GM03348 (cell line): ENCODE results near the gene CA12.
"Not testable (repeated sequence)": the region's sequence is repeated elsewhere in the genome, so short reads cannot be mapped to it uniquely, and the experiment has no call there.

Source experiments
- DNase-seq: peaks from one replicate; pipeline ENCODE4 v3.0.0; 2012; ENCODE audit warnings: low spot score

The CA12 gene

GRCh38 chr15:63357061-63357460 lies 24.6 kb downstream of the CA12 start:
- DNase-seq = no peak

- no peak for DNase-seq
Observed at GRCh38 chr15:63354821-63355650, 26.6 kb downstream of the CA12 start.

- no peak for DNase-seq
Observed at GRCh38 chr15:63353887-63354286, 27.8 kb downstream of the CA12 start.

- DNase-seq = no peak
Observed at GRCh38 chr15:63353261-63353660, 28.4 kb downstream of the CA12 start.

GRCh38 chr15:63352808-63353207 lies 28.8 kb downstream of the CA12 start:
- no peak for DNase-seq

- no peak for DNase-seq
Observed at GRCh38 chr15:63351170-63351569, 30.5 kb downstream of the CA12 start.

GRCh38 chr15:63350178-63350621 lies 31.4 kb downstream of the CA12 start:
- DNase-seq = no peak

GRCh38 chr15:63349621-63350020 lies 32.0 kb downstream of the CA12 start:
- no peak for DNase-seq

- DNase-seq = no peak
Observed at GRCh38 chr15:63349156-63349555, 32.5 kb downstream of the CA12 start.

- peak; percentile 75 for DNase-seq
Observed at GRCh38 chr15:63348392-63348791, 33.3 kb downstream of the CA12 start.

- no peak for DNase-seq
Observed at GRCh38 chr15:63347074-63347857, 34.4 kb downstream of the CA12 start.

GRCh38 chr15:63345391-63345752 lies 36.3 kb downstream of the CA12 start:
- DNase-seq = no peak

- peak; percentile 45 for DNase-seq
Observed at GRCh38 chr15:63344731-63345390, 36.8 kb downstream of the CA12 start.

GRCh38 chr15:63342996-63343562 lies 38.6 kb downstream of the CA12 start:
- not testable (repeated sequence) for DNase-seq

GRCh38 chr15:63341898-63342297 lies 39.7 kb downstream of the CA12 start:
- DNase-seq = no peak

GRCh38 chr15:63340878-63341277 lies 40.8 kb downstream of the CA12 start:
- DNase-seq = no peak

GRCh38 chr15:63340353-63340752 lies 41.3 kb downstream of the CA12 start:
- no peak for DNase-seq

GRCh38 chr15:63339836-63340235 lies 41.8 kb downstream of the CA12 start:
- no peak for DNase-seq

- DNase-seq = no peak
Observed at GRCh38 chr15:63339006-63339766, 42.5 kb downstream of the CA12 start.

- peak; percentile 63 for DNase-seq
Observed at GRCh38 chr15:63338170-63338569, 43.5 kb downstream of the CA12 start.

- no peak for DNase-seq
Observed at GRCh38 chr15:63337046-63337445, 44.6 kb downstream of the CA12 start.
